ENCODE measurements around the gene CYTH1.
A peak's percentile ranks its signal among the peaks of the same experiment; 100 is the strongest.

The CYTH1 gene

GRCh38 chr17:78735832-78736525 is 46.1 kb downstream of the CYTH1 start (continued):
- no peak for TF ChIP-seq ZSCAN18 (tag by site-specific recombination; IDR thresholded peaks at IDR 0.05)
- TF ChIP-seq ZNF837 (tag by site-specific recombination; IDR thresholded peaks at IDR 0.05), result no peak
- TF ChIP-seq ZNF169 (tag by site-specific recombination; IDR thresholded peaks at IDR 0.05), result no peak
- TF ChIP-seq TSHZ1 (tag by site-specific recombination; IDR thresholded peaks at IDR 0.05; ENCODE audit: borderline replicate concordance), result peak; percentile 78; the same call in 1 of the 2 replicates
- no peak for TF ChIP-seq ZNF585B (tag by site-specific recombination; IDR thresholded peaks at IDR 0.05)
- TF ChIP-seq ZNF2 (tag by site-specific recombination; IDR thresholded peaks at IDR 0.05), result peak; percentile 79
- TF ChIP-seq ZEB2 (tag by site-specific recombination; IDR thresholded peaks at IDR 0.05), result peak; percentile 48; the same call in 1 of the 2 replicates
- TF ChIP-seq ZNF621 (tag by site-specific recombination; IDR thresholded peaks at IDR 0.05), result no peak
- TF ChIP-seq ZNF24 (tag by site-specific recombination; IDR thresholded peaks at IDR 0.05), result 0 out of 2 replicates have a peak, but pooled peaks have one; percentile 37
- no peak for TF ChIP-seq ZNF530 (tag by site-specific recombination; IDR thresholded peaks at IDR 0.05; ENCODE audit: low read depth)
- TF ChIP-seq IKZF3 (tag by site-specific recombination; IDR thresholded peaks at IDR 0.05), result peak; percentile 77
- TF ChIP-seq ZNF610 (tag by site-specific recombination; IDR thresholded peaks at IDR 0.05; ENCODE audit: borderline replicate concordance), result no peak
- TF ChIP-seq ZNF692 (tag by site-specific recombination; IDR thresholded peaks at IDR 0.05), result no peak
- TF ChIP-seq PRDM2 (tag by site-specific recombination; IDR thresholded peaks at IDR 0.05; ENCODE audit: borderline replicate concordance), result no peak
- peak; percentile 59 for TF ChIP-seq PRDM6 (tag by site-specific recombination; IDR thresholded peaks at IDR 0.05)
- no peak for TF ChIP-seq ZNF704 (tag by site-specific recombination; IDR thresholded peaks at IDR 0.05)
- TF ChIP-seq YY2 (tag by site-specific recombination; IDR thresholded peaks at IDR 0.05), result no peak
- TF ChIP-seq ZNF843 (tag by site-specific recombination; IDR thresholded peaks at IDR 0.05), result no peak
- no peak; the same call in 1 of the 2 replicates for TF ChIP-seq ZFP37 (tag by site-specific recombination; IDR thresholded peaks at IDR 0.05)
- no peak for TF ChIP-seq BCL11B (tag by site-specific recombination; IDR thresholded peaks at IDR 0.05; ENCODE audit: low read depth)

All from HEK293 (cell line).